NOMO-1 treated with DMSO at 0.1 percent for 48 hours (cell line): ENCODE data around the gene TNS1.

Source experiments
- DNase-seq: peaks from one replicate; lab custom pipeline; 2025; ENCODE audit not compliant: unreplicated experiment; lab: John Stamatoyannopoulos, UW

TNS1 gene

DNA sequence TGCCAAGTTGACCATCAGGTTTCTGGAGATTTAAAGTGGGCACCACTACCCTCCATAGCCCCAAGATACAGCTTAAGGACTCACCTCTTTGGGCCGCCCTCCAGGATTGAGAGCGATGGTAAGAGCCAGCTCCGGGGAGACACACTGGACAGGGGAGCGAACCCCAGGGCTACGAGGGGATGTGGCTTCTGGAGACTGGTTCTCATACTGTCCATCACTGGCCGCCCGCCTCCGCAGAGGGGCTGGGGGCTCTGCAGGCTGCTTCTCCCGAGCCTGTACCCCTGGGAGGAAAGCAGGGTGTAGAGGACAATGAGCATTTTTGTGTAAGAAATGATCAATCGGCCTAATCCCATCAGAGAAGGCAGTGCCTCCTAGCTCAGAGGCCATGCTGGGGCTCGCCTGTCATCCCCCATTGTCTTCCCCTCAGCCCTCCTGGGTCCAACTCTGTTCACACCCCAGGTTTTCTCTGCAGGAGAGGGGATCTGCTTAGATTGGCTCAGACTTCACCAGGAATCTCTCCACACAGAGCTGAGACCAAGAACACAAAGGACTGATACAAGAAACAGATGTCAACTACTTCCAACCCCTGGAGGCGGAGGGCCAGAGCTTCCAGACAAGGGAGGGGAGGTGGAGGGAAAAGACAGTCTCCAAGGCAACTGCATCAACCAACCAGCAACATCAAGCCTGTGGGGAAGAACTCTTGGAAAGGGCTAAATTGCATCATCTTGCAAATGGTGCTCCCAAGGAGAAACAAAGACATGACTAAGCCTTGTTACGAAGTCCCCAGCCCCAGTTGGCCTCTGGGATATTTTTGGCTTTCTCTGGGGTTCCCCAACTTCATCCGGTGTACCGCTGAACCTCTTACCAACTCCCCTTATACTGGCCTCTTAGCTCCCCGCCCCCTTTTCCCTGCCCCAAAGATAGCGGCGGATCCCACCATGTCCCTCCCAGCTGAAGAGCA is 166.6 kb downstream of the TNS1 start:
- DNase-seq, result no peak

- DNase-seq, result no peak
These were observed 167.9 kb downstream of the TNS1 start for GRCh38 chr2:217834744-217835513.

- DNase-seq, result peak; percentile 6
These were observed 168.7 kb downstream of the TNS1 start for GRCh38 chr2:217834057-217834620.

DNA sequence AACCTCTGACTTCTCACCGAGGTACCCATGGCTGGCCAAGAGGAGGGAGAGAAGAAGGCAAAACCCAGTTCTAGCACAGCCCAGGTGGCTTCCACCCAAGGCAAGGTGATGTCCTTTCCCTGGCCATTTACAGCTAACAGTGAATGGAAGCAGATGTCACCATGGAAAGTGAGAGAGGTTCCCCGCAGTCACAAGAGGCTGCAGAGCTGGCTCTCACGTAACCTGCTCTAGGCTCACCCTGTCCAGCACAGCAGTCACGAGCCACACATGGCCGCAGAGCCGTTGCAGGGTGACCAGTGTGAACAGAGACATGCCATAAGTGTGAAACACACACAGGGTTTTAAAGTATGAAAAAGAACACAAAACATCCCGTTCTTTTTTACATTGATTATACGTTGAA is 169.4 kb downstream of the TNS1 start:
- DNase-seq, result no peak

GRCh38 chr2:217832987-217833386 is 169.8 kb downstream of the TNS1 start:
- DNase-seq, result no peak

DNA sequence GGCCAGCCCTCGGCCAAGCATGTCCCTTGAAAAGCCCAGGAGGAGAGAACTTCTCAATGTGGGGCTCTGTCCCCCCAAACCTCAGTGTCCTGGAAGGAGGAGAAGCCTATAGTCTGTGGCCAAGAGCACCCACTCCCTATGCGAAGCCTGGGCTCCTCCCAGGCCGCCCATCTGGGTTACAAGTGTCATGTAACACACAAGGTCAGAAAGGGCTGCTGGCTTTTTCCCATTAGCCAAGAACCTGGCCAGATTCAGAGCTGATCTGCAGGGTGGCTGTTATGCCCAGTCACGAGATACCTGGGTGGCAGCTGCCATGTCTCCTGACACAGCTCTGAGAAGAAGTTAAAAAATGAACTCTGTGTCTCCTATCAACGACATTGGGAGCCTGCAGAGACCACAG is 170.7 kb downstream of the TNS1 start:
- DNase-seq, result no peak

GRCh38 chr2:217831306-217831705 is 171.5 kb downstream of the TNS1 start:
- no peak for DNase-seq

GRCh38 chr2:217830807-217831206 is 172.0 kb downstream of the TNS1 start:
- DNase-seq, result no peak

GRCh38 chr2:217830061-217830460 is 172.7 kb downstream of the TNS1 start:
- no peak for DNase-seq

- no peak for DNase-seq
These were observed 173.4 kb downstream of the TNS1 start for GRCh38 chr2:217829420-217829819.

GRCh38 chr2:217828336-217828735 is 174.5 kb downstream of the TNS1 start:
- DNase-seq, result no peak

DNA sequence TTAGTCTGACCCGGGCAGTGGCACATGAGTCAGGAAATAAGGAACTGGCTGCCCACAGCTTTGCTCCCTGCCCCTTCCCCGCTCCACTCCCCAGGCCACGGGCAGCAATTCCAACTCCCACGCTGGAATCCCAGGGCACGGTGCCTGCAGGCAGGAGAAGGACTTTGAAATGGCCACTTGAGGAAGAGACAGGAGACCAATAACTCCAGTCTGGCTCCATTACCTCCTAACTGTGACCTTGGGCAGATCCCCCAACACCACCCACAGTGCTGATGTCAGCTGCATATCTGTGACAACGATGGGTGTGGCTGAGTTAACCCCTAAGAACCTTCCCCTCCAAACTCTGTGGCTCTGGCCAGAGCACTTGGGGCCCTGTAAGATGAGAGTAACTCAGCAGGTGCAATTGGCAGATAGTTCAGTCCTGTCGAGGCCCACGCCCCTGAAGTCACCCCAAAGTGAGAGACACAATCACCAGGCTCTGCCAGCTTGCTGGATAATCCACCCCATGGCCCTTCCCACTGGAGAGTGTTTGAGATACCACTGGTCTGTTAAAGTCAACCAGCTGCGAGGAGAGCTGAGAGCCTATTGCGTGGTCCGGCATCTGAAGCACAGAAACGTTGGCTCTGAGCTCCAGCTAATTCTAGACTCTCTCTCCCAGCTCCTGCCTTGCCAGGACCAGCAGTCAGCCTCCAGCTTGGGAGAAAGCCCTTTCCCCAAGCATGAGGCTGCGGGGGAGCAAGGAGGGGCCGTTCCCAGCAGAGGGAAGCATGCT is 175.2 kb downstream of the TNS1 start:
- no peak for DNase-seq

- no peak for DNase-seq
These were observed 175.8 kb downstream of the TNS1 start for GRCh38 chr2:217826991-217827390.

- DNase-seq, result no peak
These were observed 176.3 kb downstream of the TNS1 start for GRCh38 chr2:217826520-217826919.

DNA sequence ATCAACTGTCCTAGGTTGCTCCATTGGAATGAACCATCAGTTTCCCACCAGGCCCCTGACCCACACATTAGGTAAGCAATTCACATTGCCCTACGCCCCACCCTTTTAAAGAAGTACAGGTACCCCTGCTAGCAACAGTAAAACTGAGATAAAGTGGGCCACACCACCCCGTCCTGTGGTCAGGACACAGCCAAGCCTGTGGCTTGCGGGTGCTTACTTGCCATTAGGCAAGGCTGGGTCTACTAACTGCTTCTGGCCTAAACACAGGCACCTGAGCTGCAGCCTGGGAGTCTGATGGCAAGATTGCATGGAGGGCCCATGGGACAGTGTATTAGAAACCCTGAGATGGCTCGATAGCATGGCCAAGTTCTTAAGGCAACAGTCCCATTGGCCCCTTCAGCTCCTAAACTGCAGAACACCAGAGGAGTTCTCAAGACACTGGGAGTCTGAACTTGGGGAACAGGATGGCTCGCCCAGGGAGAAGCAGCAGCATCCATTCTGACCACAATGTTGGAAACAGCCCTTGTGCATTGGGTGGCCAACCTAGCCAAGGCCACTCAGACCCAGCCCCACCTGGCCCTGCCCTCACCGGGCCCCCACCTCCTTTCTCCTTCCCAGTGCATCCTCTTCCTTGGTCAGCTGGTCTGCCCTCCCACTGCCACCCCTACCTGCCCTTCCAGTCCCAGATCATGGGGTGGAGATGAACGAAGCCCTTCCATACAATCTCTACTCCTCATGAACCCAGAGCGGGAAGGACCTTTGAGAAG is 177.1 kb downstream of the TNS1 start:
- no peak for DNase-seq

DNA sequence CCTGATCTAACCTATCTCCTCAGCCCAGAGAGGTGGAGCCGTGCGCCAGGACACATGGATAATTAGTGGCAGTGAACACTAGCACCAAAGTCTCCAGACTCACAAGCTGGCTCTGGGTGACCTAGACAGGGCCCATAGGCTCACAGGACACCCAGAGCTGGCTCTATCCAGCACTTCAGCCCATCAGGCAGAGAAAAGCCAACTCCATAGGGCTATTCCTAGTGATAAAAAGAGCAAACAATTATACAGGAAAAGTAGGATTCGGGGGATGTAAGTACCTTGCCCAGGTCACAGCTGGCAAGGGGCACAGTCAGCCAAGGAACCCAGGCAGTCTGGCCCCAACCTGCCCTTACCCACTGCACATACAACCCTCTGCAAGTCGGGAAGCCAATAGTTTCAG is 178.6 kb downstream of the TNS1 start:
- no peak for DNase-seq

GRCh38 chr2:217823626-217824025 is 179.2 kb downstream of the TNS1 start:
- no peak for DNase-seq

DNA sequence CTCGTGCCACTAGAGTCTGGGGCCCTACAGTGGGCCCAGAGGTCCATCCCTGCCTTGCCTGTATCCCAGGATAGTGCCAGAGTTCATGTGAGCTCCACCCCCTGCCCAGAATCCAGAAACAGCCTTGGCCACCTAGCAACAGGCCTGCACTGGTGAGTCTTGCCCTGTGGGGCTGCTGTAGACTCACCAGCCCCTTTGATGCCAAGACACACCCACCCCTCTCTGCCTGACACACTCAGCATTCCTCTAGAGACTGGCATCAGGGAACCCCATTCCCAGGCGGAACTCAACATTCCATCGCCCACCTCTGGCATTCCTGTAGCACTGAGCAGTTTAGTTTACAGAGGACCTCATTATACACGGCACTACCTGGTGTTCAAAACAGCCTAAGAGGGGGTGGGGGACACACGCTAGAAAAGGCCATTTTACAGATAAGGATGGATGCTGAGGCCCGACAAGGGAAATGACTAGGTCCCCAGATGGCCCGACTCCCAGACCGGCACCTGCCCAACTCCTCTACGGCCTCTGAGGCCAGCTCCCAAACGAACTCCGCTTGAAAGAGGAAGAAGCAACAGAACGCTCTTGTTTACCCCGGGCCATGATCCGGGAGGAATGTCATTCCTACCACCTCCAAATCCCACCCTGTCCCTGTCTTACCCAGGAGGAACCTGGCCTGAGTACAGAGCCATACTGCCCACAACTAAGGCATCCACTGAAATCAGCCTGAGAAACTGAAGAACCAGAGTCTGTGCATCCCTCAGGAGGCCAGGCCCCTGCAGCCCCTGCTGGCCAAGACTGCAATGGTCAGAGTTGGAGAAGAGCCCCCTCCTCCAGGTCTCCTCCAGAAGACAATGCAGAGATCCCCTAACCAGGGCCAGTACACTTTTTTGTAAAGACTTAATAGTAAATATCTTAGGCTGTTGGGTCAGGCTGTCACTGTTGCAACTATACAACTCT is 180.2 kb downstream of the TNS1 start:
- no peak for DNase-seq

- DNase-seq, result no peak
These were observed 181.2 kb downstream of the TNS1 start for GRCh38 chr2:217821536-217822147.
